ENCODE results near the gene SSC4D. TPM values are rescaled to one million over a fixed set of nuclear protein-coding genes. Genes with fewer than 3 reads are reported as not detected.
A peak's percentile ranks its signal among the peaks of the same experiment; 100 is the strongest.

SSC4D gene
- total RNA-seq, 1 donor from 2014 or later: 3.7 TPM

DNA sequence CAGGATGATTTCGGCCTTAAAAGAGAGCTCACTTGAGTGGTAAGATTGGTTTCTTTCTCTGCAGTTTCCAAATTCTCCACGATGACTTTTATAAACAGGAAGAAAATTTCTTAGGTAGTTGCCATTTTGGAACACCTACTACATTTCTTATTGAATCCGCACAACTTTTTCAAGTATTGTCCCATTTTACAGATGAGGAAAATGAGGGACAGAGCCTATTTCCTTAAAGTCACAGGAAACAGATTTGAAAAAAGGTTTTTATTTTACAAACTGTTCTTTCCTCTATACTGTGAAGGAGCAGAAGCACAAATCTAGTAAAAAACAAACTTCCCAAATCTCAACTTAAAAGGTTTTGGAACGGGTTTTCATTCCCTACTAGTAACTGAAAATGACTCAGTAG, 53.4 kb downstream of the SSC4D start:
- no peak for DNase-seq (ENCODE audit: low spot score)

DNA sequence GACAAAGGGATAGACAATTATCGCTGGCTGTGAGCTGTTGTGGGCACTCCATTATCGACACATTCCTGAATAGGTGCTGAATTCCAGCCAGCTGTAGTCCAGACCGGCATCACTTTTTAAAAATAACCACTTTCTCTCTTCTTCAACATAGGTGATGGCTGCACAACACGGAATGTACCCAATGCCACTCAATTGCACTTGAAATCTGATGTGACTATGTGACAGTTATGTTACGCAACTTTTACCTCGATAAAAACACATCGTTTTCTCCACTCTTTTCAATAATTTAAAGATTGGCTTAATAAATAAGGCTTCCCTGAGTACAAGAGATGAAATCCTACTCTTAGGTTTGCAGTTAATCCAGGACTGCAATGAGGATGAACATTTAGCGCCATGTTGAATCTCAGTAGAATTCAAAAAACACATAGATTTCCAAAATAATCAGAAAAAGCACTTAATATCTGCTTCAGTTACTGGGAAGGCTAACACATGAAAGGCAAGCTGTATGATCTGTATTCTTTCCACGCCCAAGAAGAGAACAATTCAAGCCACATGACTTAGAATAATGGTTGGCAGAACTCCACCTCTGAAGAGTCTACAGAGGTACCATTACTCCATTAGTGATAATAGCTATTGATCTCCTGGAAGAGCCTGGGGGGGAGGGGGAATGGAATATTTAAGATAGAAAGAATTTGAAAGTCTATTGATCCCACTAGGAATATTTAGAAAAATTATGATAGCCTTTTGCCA, 54.3 kb downstream of the SSC4D start:
- DNase-seq (ENCODE audit: low spot score): no peak

DNA sequence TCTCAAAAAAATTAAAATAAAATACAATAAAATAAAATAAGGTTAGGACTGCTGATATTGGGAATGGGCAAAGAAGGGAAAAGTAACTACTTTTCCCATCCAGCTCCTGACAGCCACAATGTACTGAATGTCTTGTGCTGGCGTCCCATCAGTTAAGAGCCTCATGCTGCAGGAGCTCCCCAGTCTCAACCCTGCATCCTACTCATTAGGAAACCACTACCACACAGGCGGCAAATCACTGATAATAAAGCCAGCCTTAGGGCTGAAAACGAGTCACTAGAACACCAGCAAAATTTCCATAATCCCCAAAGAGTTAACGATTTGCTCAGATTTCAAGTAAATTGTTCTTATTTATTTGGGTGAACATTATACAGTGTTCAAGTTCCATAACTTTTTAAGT, 55.0 kb downstream of the SSC4D start:
- DNase-seq (ENCODE audit: low spot score): peak; percentile 30

DNA sequence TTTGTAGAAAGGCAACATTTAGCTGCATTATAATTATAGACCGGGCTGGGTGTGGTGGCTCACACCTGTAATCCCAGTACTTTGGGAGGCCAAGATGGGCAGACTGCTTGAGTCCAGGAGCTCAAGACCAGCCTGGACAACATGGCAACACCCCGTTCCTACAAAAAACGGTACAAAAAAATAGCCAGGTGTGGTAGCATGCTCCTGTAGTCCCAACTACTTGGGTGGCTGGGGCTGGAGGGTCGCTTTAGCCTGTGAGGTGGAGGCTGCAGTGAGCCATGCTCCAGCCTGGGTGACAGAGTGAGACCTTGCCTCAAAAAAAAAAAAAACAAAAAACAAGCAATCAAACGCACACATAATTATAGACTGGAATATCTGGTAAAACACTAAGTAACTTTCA, 55.8 kb downstream of the SSC4D start:
- peak; percentile 64 for DNase-seq (ENCODE audit: low spot score)

DNA sequence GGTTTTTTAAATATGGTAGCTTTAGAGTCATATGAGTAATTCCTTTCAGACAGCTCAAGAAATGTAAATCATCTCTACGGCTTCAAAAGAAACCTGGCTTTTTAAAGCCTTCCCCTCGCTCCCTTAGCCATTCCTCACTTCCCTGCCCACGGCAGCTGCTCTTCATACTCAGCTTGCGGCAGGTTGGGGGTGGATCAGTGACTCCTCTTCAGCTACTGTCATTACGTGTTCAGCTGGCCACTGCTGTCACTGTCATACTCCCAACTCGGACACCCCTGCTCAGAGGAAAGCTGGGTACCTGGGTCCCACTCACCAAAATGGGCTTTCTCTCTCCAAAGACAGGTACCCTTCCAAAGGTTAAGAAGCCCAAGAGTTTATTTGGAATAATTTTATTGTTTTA, 57.3 kb downstream of the SSC4D start:
- DNase-seq (ENCODE audit: low spot score): peak; percentile 26

DNA sequence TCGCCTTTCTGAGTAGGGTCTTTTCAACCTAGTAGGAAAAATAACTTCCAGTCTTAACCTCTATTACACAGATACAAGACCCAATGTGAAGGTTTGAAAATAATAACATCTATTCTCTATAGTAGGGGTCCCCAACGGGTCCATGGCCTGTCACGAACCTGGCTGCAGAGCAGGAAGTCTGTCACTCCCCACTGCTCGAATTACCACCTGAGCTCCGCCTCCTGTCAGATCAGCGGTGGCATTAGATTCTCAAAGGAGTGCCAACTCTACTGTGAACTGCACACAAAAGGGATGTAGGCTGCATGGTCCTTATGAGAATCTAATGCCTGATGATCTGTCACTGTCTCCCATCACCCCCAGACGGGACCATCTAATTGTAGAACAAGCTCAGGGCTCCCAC, 58.1 kb downstream of the SSC4D start:
- DNase-seq (ENCODE audit: low spot score): peak; percentile 67

DNA sequence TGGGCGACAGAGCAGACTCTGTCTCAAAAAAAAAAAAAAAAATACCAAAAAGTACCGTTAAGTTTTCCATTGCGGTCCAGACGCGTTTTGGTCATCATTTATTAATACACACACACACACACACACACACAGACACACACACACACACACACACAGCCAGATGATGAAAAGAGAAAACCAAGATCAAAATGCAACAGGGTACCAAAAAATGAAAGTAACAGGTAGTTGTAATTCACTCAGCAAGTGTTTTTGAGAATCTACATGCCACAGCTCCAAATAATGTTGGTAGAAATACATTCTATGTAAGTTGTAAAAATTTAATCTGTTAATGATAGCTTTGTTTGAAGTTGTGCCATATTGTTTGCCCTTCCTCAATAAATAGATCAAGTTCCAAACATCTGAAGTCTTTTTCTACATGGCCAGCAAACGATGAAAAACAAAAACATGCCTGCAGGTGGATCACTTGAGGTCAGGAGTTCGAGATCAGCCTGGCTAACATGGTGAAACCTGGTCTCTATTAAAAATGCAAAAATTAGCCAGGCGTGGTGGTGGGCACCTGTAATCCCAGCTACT, 60.1 kb downstream of the SSC4D start:
- DNase-seq (ENCODE audit: low spot score): no peak

DNA sequence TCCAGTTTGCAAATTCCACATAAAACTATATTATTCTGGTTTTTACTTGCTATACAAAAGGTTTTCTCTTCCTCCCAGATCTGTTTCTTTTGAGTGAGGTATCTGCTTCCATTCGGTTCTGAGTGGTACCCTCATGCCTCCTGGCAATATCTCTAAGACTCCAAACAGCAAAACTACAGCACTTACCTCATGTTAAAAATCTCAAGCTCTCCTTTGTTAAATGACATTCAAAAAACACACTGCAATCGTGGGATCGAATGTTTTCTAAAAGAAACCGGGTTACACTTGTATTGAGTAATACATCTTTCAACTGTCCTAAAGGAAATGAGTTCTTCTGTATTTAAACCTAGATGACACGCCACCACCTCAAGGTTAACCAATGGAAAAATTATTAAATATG, 61.8 kb downstream of the SSC4D start:
- no peak for DNase-seq (ENCODE audit: low spot score)

DNA sequence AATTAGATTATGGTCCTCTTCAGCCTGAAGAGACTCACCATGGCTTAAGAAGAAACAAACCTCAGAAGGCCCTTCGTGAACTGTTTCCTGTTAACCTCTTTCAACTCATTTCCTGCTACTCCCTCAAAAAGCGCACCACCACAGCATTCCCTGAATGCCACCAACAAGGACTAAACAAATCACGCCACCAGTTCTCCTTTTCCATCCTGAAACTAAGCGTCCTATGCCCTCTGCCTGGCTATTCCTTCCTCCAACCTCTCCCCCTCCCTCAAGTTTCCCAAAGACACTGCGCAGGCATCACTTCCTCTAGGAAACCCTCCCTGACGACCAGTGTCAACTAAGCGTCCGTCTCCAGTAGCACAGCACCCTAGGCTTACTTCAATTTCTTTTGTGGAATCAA, 62.7 kb downstream of the SSC4D start:
- DNase-seq (ENCODE audit: low spot score): peak; percentile 35

DNA sequence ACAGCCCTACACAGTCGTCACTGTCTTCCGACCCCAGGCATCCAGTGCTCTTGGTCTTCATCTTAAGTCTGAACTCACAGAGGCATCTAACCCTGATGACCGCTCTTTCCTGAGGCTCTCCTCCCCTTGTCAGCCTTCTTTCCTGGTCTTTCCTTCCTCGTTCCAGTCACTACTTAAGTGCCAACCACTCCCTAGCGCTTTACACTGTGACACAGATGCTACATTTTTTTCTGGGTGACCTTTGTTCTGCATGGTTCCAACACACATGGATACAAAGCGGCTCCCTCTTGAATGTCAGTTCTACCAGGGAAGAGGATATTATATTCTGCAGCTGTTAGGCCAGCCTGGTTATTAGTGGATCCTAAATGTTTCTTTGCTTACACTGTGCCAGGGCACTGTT, 63.4 kb downstream of the SSC4D start:
- DNase-seq (ENCODE audit: low spot score): no peak

DNA sequence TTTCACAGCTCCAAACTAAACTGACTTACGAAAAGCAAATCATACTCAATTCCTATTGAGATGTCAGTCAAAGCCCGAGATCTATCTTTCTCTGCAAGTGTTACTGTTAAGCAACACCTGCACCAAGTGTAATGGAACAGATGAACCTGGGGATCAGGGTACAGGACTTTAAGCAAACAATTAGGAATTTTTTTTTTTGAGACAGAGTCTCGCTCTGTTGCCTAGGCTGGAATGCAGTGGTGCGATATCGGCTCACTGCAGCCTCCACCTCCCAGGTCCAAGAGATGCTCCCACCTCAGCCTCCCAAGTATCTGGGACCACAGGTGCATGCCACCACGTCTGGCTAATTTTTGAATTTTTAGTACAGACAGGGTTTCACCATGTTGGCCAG, 65.6 kb downstream of the SSC4D start:
- no peak for DNase-seq (ENCODE audit: low spot score)

DNA sequence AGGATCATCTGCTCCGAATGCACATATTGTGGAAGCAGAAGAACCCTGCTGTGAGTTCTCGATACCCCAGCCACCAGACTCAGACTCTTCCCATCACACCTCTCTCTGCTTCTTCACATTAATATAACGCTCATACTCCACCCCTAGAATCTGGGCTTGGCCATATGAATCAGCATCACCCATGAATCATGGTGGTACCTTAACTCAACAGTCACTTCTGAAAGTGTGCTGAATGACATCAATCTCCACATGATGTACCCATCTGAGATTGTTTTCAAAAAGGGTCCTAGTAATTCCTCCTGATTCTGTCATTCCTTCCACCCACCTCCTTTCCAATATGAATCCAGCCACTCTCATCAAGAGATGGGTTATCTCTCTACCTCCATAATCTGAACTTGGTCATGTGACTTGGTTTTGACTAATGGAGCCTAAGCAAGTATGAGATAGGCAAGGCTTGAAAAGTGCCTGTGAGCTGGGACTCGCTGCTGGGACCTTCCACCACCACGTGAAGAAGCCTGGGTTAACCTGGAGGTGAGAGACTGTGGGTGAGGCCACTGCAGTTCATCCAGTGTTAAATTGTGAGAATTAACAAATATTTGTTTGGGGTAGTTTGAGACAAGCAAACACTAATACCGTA, 66.1 kb downstream of the SSC4D start:
- DNase-seq (ENCODE audit: low spot score): no peak

DNA sequence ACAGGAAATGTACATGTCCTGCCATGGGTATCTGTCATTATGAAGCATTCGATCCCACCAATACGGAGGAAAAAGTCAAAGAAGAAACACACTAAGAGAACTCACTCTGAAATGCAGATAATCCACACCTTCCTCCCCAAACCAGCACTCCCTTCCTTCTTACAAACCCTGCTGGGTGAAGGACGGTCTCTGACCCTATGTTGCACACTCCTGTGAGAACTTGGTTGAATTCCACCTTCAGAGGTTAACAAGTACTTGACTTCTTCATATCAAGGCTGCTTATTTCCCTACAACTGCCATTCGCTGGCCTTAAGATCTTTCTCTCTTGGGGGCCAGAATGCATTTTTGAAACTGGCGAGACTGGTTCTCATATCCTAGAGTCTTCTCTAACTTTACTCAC, 67.3 kb downstream of the SSC4D start:
- no peak for DNase-seq (ENCODE audit: low spot score)

DNA sequence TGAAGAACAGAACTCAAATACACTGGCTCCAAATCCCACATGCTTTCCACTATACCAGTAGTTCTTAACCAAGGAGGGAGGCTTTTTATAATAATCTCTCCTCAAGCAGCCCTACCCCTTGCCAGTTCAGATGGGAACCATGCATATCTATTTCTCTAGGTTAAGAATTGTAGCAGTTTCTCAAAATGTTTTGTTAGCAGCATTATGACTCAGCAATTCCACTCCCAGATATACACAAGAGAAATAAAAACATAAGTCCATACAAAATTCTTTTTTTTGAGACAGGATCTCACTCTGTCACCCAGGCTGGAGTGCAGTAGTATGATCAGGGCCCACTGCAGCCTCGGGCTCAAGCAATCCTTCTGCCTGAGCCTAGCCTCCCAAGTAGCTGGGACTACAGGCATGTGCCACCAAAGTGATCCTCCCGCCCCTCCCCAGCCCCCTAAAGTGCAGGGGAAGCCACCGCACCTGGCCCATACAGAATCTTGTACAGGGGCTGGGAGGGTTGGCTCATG, 68.8 kb downstream of the SSC4D start:
- DNase-seq (ENCODE audit: low spot score): peak; percentile 43

Other genes with a start within 250 kb of the SSC4D start
- 4.8 TPM for gene SRRM3, start 207.8 kb downstream of the SSC4D start, total RNA-seq
- gene HSPB1, start 107.0 kb downstream of the SSC4D start, total RNA-seq: 813 TPM
- gene YWHAG, start 50.7 kb downstream of the SSC4D start, total RNA-seq: 297 TPM
- 0.87 TPM for gene ZP3, start 15.3 kb upstream of the SSC4D start, total RNA-seq
- 35.0 TPM for gene DTX2, start 52.0 kb upstream of the SSC4D start, total RNA-seq
- gene UPK3B, start 100.9 kb upstream of the SSC4D start, total RNA-seq: 1.9 TPM
- gene SPDYE16, start 133.6 kb upstream of the SSC4D start, total RNA-seq: not detected
- gene POMZP3, start 217.6 kb upstream of the SSC4D start, total RNA-seq: 9.8 TPM

Data from mesenteric fat pad (tissue), 1 donor.